ENCODE measurements around the gene RAB25.

Gene RAB25

DNA sequence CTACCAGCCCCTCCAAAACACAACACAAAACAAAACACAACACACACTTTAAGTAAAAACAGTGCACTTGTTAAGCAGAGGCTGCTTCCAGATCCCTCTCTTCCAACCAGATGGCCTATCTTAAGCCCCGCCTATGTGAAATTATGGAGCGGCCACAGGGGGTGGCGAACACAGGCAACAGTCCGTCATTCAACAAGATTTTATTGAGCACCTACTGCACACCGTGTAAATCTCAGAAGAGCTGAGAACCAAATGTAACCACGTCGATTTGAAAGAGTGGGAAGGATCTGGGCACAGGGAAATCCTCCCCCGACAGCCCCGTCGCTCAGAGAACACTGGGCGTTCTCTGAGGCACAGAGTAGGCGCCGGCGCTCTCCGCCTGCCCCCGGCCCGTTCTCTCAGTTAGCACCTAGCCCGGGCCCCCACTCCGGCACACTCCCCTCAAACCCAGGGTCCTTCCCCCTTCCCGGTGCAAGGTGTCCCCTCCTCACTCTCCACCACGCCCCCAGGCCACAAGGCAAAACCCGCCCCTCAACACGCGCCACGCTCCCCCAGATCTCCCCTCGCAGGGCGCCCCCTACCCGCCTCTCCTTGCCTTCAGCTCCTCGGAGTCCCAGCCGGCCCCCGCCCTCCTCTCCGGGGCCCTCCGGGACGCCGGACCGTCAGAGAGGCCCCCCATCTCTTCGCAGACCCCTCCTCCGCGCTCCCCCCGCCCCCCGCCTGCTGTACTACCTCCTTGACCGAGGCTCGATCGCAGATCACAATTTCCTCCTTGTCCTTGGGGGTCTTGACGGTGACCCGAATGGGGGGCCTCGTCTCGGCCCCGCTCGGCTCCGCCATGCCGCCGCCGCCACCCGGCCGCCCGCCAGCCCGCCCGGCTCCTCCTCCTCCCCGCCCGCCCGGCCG lies 7.8 kb upstream of the RAB25 start (continued):
- TF ChIP-seq ZNF791 (tag by site-specific recombination; IDR thresholded peaks at IDR 0.05) (no peak), ZNF433 (tag by site-specific recombination; IDR thresholded peaks at IDR 0.05; ENCODE audit: low read depth) (no peak), YY2 (tag by site-specific recombination; IDR thresholded peaks at IDR 0.05) (no peak), ZNF335 (tag by site-specific recombination; conservative IDR thresholded peaks at IDR 0.05) (peak; percentile 97), ZNF768 (tag by site-specific recombination; IDR thresholded peaks at IDR 0.05) (peak; percentile 30; the same call in 1 of the 2 replicates), ZNF629 (tag by site-specific recombination; IDR thresholded peaks at IDR 0.05) (peak; percentile 49; the same call in 1 of the 2 replicates), ZNF114 (tag by site-specific recombination; IDR thresholded peaks at IDR 0.05) (no peak), ZNF776 (tag by site-specific recombination; IDR thresholded peaks at IDR 0.05; ENCODE audit: borderline replicate concordance) (no peak), ZNF623 (tag by site-specific recombination; IDR thresholded peaks at IDR 0.05) (peak; percentile 60), SP2 (tag by site-specific recombination; IDR thresholded peaks at IDR 0.05) (peak; percentile 74), ZNF571 (tag by site-specific recombination; IDR thresholded peaks at IDR 0.05) (no peak), HOXC10 (CRISPR knock-in tag; IDR thresholded peaks at IDR 0.05) (no peak), ZNF239 (tag by site-specific recombination; IDR thresholded peaks at IDR 0.05) (no peak), GLI2 (tag by site-specific recombination; IDR thresholded peaks at IDR 0.05; ENCODE audit: borderline replicate concordance, low read depth) (no peak), KLF8 (tag by site-specific recombination; IDR thresholded peaks at IDR 0.05) (0 out of 2 replicates have a peak, but pooled peaks have one; percentile 21), ZIC2 (tag by site-specific recombination; IDR thresholded peaks at IDR 0.05) (peak; percentile 18; the same call in 1 of the 2 replicates), SCRT2 (tag by site-specific recombination; IDR thresholded peaks at IDR 0.05) (peak; percentile 82), TRIM28 (IDR thresholded peaks at IDR 0.05; ENCODE audit: borderline replicate concordance, low read length) (no peak), ZNF184 (tag by site-specific recombination; IDR thresholded peaks at IDR 0.05) (no peak), ZNF16 (tag by site-specific recombination; IDR thresholded peaks at IDR 0.05; ENCODE audit: low read depth) (no peak), YY1 (tag by site-specific recombination; IDR thresholded peaks at IDR 0.05) (peak; percentile 51), REPIN1 (tag by site-specific recombination; IDR thresholded peaks at IDR 0.05; ENCODE audit: low read depth) (peak; percentile 66)
- TF ChIP-seq, protein P1, sequence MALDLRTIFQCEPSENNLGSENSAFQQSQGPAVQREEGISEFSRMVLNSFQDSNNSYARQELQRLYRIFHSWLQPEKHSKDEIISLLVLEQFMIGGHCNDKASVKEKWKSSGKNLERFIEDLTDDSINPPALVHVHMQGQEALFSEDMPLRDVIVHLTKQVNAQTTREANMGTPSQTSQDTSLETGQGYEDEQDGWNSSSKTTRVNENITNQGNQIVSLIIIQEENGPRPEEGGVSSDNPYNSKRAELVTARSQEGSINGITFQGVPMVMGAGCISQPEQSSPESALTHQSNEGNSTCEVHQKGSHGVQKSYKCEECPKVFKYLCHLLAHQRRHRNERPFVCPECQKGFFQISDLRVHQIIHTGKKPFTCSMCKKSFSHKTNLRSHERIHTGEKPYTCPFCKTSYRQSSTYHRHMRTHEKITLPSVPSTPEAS (tag by site-specific recombination; IDR thresholded peaks at IDR 0.05): peak; percentile 55
- TF ChIP-seq, protein P2, sequence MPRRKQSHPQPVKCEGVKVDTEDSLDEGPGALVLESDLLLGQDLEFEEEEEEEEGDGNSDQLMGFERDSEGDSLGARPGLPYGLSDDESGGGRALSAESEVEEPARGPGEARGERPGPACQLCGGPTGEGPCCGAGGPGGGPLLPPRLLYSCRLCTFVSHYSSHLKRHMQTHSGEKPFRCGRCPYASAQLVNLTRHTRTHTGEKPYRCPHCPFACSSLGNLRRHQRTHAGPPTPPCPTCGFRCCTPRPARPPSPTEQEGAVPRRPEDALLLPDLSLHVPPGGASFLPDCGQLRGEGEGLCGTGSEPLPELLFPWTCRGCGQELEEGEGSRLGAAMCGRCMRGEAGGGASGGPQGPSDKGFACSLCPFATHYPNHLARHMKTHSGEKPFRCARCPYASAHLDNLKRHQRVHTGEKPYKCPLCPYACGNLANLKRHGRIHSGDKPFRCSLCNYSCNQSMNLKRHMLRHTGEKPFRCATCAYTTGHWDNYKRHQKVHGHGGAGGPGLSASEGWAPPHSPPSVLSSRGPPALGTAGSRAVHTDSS (tag by site-specific recombination; IDR thresholded peaks at IDR 0.05): no peak
- TF ChIP-seq, protein P3, sequence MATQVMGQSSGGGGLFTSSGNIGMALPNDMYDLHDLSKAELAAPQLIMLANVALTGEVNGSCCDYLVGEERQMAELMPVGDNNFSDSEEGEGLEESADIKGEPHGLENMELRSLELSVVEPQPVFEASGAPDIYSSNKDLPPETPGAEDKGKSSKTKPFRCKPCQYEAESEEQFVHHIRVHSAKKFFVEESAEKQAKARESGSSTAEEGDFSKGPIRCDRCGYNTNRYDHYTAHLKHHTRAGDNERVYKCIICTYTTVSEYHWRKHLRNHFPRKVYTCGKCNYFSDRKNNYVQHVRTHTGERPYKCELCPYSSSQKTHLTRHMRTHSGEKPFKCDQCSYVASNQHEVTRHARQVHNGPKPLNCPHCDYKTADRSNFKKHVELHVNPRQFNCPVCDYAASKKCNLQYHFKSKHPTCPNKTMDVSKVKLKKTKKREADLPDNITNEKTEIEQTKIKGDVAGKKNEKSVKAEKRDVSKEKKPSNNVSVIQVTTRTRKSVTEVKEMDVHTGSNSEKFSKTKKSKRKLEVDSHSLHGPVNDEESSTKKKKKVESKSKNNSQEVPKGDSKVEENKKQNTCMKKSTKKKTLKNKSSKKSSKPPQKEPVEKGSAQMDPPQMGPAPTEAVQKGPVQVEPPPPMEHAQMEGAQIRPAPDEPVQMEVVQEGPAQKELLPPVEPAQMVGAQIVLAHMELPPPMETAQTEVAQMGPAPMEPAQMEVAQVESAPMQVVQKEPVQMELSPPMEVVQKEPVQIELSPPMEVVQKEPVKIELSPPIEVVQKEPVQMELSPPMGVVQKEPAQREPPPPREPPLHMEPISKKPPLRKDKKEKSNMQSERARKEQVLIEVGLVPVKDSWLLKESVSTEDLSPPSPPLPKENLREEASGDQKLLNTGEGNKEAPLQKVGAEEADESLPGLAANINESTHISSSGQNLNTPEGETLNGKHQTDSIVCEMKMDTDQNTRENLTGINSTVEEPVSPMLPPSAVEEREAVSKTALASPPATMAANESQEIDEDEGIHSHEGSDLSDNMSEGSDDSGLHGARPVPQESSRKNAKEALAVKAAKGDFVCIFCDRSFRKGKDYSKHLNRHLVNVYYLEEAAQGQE (tag by site-specific recombination; IDR thresholded peaks at IDR 0.05): no peak
- TF ChIP-seq, protein P4, sequence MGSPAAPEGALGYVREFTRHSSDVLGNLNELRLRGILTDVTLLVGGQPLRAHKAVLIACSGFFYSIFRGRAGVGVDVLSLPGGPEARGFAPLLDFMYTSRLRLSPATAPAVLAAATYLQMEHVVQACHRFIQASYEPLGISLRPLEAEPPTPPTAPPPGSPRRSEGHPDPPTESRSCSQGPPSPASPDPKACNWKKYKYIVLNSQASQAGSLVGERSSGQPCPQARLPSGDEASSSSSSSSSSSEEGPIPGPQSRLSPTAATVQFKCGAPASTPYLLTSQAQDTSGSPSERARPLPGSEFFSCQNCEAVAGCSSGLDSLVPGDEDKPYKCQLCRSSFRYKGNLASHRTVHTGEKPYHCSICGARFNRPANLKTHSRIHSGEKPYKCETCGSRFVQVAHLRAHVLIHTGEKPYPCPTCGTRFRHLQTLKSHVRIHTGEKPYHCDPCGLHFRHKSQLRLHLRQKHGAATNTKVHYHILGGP (tag by site-specific recombination; IDR thresholded peaks at IDR 0.05): no peak
- TF ChIP-seq, protein P5, sequence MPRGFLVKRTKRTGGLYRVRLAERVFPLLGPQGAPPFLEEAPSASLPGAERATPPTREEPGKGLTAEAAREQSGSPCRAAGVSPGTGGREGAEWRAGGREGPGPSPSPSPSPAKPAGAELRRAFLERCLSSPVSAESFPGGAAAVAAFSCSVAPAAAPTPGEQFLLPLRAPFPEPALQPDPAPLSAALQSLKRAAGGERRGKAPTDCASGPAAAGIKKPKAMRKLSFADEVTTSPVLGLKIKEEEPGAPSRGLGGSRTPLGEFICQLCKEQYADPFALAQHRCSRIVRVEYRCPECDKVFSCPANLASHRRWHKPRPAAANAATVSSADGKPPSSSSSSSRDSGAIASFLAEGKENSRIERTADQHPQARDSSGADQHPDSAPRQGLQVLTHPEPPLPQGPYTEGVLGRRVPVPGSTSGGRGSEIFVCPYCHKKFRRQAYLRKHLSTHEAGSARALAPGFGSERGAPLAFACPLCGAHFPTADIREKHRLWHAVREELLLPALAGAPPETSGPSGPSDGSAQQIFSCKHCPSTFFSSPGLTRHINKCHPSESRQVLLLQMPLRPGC (tag by site-specific recombination; IDR thresholded peaks at IDR 0.05): peak; percentile 54; the same call in 1 of the 2 replicates
- TF ChIP-seq, protein P6, sequence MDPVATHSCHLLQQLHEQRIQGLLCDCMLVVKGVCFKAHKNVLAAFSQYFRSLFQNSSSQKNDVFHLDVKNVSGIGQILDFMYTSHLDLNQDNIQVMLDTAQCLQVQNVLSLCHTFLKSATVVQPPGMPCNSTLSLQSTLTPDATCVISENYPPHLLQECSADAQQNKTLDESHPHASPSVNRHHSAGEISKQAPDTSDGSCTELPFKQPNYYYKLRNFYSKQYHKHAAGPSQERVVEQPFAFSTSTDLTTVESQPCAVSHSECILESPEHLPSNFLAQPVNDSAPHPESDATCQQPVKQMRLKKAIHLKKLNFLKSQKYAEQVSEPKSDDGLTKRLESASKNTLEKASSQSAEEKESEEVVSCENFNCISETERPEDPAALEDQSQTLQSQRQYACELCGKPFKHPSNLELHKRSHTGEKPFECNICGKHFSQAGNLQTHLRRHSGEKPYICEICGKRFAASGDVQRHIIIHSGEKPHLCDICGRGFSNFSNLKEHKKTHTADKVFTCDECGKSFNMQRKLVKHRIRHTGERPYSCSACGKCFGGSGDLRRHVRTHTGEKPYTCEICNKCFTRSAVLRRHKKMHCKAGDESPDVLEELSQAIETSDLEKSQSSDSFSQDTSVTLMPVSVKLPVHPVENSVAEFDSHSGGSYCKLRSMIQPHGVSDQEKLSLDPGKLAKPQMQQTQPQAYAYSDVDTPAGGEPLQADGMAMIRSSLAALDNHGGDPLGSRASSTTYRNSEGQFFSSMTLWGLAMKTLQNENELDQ (tag by site-specific recombination; IDR thresholded peaks at IDR 0.05; ENCODE audit: low read depth): no peak

Data from HEK293 (cell line).